DOHH2 (cell line): ENCODE measurements around the gene VAC14.

Source experiments
- CTCF ChIP-seq: fragments of 200-600 bp; sonication (generic); IDR thresholded peaks from one replicate; pipeline ENCODE4 v1.5.1; 2014; ENCODE audit warnings: antibody characterized with exemption, mild to moderate bottlenecking, low read depth, low read length; ENCODE audit not compliant: poor library complexity, severe bottlenecking
- EZH2phosphoT487 ChIP-seq: fragments of 200-600 bp; sonication (generic); IDR thresholded peaks from 2 replicates; pipeline ENCODE4 v1.6.1; 2017; ENCODE audit warnings: borderline replicate concordance, mild to moderate bottlenecking, antibody characterized with exemption, low read length, moderate library complexity, mixed read lengths

- TF ChIP-seq CTCF = no peak
- TF ChIP-seq EZH2phosphoT487 = no peak
Observed at GRCh38 chr16:70705056-70705455, 95.9 kb downstream of the VAC14 start.
